Measurements from ENCODE around the gene MED16.
"Not testable (repeated sequence)": the region's sequence is repeated elsewhere in the genome, so short reads cannot be mapped to it uniquely, and the experiment has no call there.

The MED16 gene

GRCh38 chr19:824885-825284 lies 68.1 kb downstream of the MED16 start:
- no peak for DNase-seq
- POLR2A ChIA-PET = no interaction called here
- peaks cover 0 to 39% (median 6%) of the 10 kb centered on the region in 5 experiments for H3K27me3 ChIP-seq (replicated peaks in 2 of 5; ENCODE audit: control insufficient read depth in 4 of 5, insufficient read depth in 5 of 5, low read length in 4 of 5)
- 71% methylated on average over 7 of the region's 15 CpGs for WGBS (ENCODE audit: insufficient coverage)
- H3K36me3 ChIP-seq (ENCODE audit: control insufficient read depth in 4 of 4, insufficient read depth in 4 of 4, low read length in 3 of 4) = no peaks in the 10 kb centered on the region
- CTCF ChIA-PET = no interaction called here
- H3K9me3 ChIP-seq (ENCODE audit: control extremely low read depth in 1 of 5, control insufficient read depth in 4 of 5, insufficient read depth in 2 of 5, low read depth in 1 of 5, low read length in 4 of 5) = no peaks in the 10 kb centered on the region
- peaks cover 0 to 7% (median 6%) of the 10 kb centered on the region in 4 experiments for H3K4me1 ChIP-seq (ENCODE audit: control extremely low read depth in 1 of 4, control insufficient read depth in 4 of 4, insufficient read depth in 4 of 4, low read length in 3 of 4)
- H3K4me3 ChIP-seq (ENCODE audit: control insufficient read depth in 1 of 7, extremely low read depth in 1 of 7, insufficient read depth in 4 of 7, low read depth in 2 of 7, low read length in 6 of 7) = no peak overlapping the region
- no peak overlapping the region for H3K27ac ChIP-seq (ENCODE audit: insufficient read depth in 1 of 2, low read depth in 1 of 2, low read length in 2 of 2, poor library complexity in 1 of 2, severe bottlenecking in 2 of 2)

DNA sequence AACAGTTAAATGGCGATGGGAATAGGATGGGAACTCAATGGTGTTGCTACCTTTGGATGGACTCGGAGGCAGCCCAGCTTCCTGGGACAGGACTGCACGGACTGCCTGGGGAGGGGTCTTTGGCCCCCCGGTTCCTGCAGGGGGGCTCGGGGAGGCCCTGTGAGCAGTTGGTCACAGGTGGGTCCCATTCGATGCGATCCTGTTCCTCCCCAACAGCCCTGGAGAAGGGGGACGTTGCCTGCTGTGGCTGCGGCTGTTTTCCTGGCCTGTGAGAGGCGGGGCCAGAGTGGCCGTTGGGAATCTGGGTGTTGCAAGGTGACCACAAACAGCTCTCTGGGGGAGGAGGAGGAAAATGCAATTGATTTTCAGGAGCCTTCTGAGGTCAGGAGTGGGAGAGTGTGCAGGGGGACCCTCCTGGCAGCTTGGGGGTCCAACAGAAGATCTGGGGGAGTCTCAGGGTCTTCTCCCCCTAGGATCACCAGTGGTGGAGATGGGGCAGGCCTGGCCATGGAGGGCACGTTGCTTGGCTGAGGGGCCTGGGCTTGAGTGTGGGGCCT lies 69.3 kb downstream of the MED16 start:
- DNase-seq = no peak
- ChIA-PET POLR2A (no interaction called here), CTCF (no interaction called here)
- H3K4me1 ChIP-seq (ENCODE audit: control extremely low read depth in 1 of 4, control insufficient read depth in 4 of 4, insufficient read depth in 4 of 4, low read length in 3 of 4) = peaks cover 0 to 7% (median 6%) of the 10 kb centered on the region in 4 experiments
- H3K4me3 ChIP-seq (ENCODE audit: control insufficient read depth in 1 of 7, extremely low read depth in 1 of 7, insufficient read depth in 4 of 7, low read depth in 2 of 7, low read length in 6 of 7) = no peak overlapping the region
- peak overlapping the region in 1 of 2 experiments; percentile 69 for H3K27ac ChIP-seq (ENCODE audit: insufficient read depth in 1 of 2, low read depth in 1 of 2, low read length in 2 of 2, poor library complexity in 1 of 2, severe bottlenecking in 2 of 2)
- peaks cover 0 to 39% (median 6%) of the 10 kb centered on the region in 5 experiments for H3K27me3 ChIP-seq (replicated peaks in 2 of 5; ENCODE audit: control insufficient read depth in 4 of 5, insufficient read depth in 5 of 5, low read length in 4 of 5)
- H3K36me3 ChIP-seq (ENCODE audit: control insufficient read depth in 4 of 4, insufficient read depth in 4 of 4, low read length in 3 of 4) = no peaks in the 10 kb centered on the region
- no peaks in the 10 kb centered on the region for H3K9me3 ChIP-seq (ENCODE audit: control extremely low read depth in 1 of 5, control insufficient read depth in 4 of 5, insufficient read depth in 2 of 5, low read depth in 1 of 5, low read length in 4 of 5)
- 66% methylated on average over 11 of the region's 12 CpGs for WGBS (ENCODE audit: insufficient coverage)

GRCh38 chr19:821825-822503 lies 71.0 kb downstream of the MED16 start, which contains the start of gene PLPPR3:
Gene PLPPR3 (minus strand): TSS chr19:821955. CDS start chr19:821559, 396 bp downstream.
- Histone ChIP-seq H3K36me3 (ENCODE audit: control insufficient read depth in 4 of 4, insufficient read depth in 4 of 4, low read length in 3 of 4) (no peaks in the 10 kb centered on the region), H3K4me1 (ENCODE audit: control extremely low read depth in 1 of 4, control insufficient read depth in 4 of 4, insufficient read depth in 4 of 4, low read length in 3 of 4) (peaks cover 0 to 7% (median 5%) of the 10 kb centered on the region in 4 experiments), H3K27ac (ENCODE audit: insufficient read depth in 1 of 2, low read depth in 1 of 2, low read length in 2 of 2, poor library complexity in 1 of 2, severe bottlenecking in 2 of 2) (no peak within 1 kb of the TSS), H3K9me3 (ENCODE audit: control extremely low read depth in 1 of 5, control insufficient read depth in 4 of 5, insufficient read depth in 2 of 5, low read depth in 1 of 5, low read length in 4 of 5) (no peaks in the 10 kb centered on the region), H3K4me3 (ENCODE audit: control insufficient read depth in 1 of 7, extremely low read depth in 1 of 7, insufficient read depth in 4 of 7, low read depth in 2 of 7, low read length in 6 of 7) (peak within 1 kb of the TSS in 3 of 7 experiments; percentile 15 to 50 (median 36)), H3K27me3 (replicated peaks in 2 of 5; ENCODE audit: control insufficient read depth in 4 of 5, insufficient read depth in 5 of 5, low read length in 4 of 5) (peaks cover 0 to 36% (median 6%) of the 10 kb centered on the region in 5 experiments)
- POLR2A ChIA-PET = no interaction called here
- DNase-seq = no peak
- CTCF ChIA-PET = no interaction called here
- WGBS (ENCODE audit: insufficient coverage) = under 1% methylated on average over 21 of the region's 86 CpGs

DNA sequence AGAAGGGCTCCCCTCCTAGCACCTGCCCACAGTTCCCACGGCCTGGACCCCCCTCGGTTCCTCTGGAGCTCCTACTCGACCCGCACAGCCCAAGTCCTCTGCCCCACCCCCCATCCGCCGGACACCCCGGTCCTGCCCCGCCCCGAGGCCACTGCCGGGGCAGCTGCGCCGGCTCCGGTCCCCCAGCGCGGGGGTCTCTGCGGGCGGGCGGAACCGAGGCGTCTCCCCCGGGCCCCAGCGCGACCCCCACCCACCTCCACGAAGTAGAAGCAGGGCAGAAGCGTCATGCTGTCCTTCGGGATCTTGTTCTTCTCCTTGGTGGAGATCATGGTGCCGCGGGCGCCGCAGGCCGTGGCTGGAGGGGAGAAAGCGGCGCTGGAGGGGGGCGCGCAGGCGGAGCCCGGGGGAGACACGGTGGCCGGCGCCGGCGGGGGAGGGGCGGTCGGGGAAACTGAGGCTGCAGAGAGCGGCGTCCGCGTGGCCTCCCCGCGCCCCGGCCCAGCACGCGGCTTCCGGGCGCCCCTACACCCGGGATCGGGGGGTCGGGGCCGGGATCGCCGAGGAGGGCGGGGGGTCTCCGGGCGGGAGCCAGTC lies 71.7 kb downstream of the MED16 start:
- POLR2A ChIA-PET = no interaction called here
- CTCF ChIA-PET = interaction anchor here (0.6 kb wide), 1 partner anchor 40 kb away, joined by 4 read pairs; no protein-coding TSS in a partner anchor
- Histone ChIP-seq H3K9me3 (ENCODE audit: control extremely low read depth in 1 of 5, control insufficient read depth in 4 of 5, insufficient read depth in 2 of 5, low read depth in 1 of 5, low read length in 4 of 5) (no peaks in the 10 kb centered on the region), H3K4me3 (ENCODE audit: control insufficient read depth in 1 of 7, extremely low read depth in 1 of 7, insufficient read depth in 4 of 7, low read depth in 2 of 7, low read length in 6 of 7) (peak overlapping the region in 3 of 7 experiments; percentile 15 to 50 (median 36)), H3K27ac (ENCODE audit: insufficient read depth in 1 of 2, low read depth in 1 of 2, low read length in 2 of 2, poor library complexity in 1 of 2, severe bottlenecking in 2 of 2) (no peak overlapping the region), H3K4me1 (ENCODE audit: control extremely low read depth in 1 of 4, control insufficient read depth in 4 of 4, insufficient read depth in 4 of 4, low read length in 3 of 4) (peaks cover 0 to 7% (median 5%) of the 10 kb centered on the region in 4 experiments), H3K36me3 (ENCODE audit: control insufficient read depth in 4 of 4, insufficient read depth in 4 of 4, low read length in 3 of 4) (no peaks in the 10 kb centered on the region), H3K27me3 (replicated peaks in 2 of 5; ENCODE audit: control insufficient read depth in 4 of 5, insufficient read depth in 5 of 5, low read length in 4 of 5) (peaks cover 0 to 36% (median 6%) of the 10 kb centered on the region in 5 experiments)
- no peak for DNase-seq
- 0% methylated on average over 31 of the region's 64 CpGs for WGBS (ENCODE audit: insufficient coverage)

DNA sequence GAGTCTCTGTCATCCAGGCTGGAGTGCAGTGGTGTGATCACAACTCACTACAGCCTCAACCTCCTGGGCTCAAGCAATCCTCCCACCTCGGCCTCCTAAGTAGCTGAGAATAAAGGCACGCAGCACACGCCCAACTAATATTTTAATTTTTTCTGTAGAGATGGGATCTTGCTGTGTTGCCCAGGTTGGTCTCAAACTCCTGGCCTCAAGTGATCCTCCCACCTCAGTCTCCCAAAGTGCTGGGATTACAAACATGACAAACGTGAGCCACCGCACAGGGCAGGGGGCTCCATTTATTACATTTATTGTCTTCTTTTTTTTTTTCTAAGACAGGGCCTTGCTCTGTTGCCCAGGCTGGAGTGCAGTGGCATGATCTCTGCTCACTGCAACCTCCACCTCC lies 72.8 kb downstream of the MED16 start:
- peaks cover 0 to 35% (median 6%) of the 10 kb centered on the region in 5 experiments for H3K27me3 ChIP-seq (replicated peaks in 2 of 5; ENCODE audit: control insufficient read depth in 4 of 5, insufficient read depth in 5 of 5, low read length in 4 of 5)
- H3K4me1 ChIP-seq (ENCODE audit: control extremely low read depth in 1 of 4, control insufficient read depth in 4 of 4, insufficient read depth in 4 of 4, low read length in 3 of 4); H3K27ac ChIP-seq (ENCODE audit: insufficient read depth in 1 of 2, low read depth in 1 of 2, low read length in 2 of 2, poor library complexity in 1 of 2, severe bottlenecking in 2 of 2); CTCF ChIA-PET; H3K9me3 ChIP-seq (ENCODE audit: control extremely low read depth in 1 of 5, control insufficient read depth in 4 of 5, insufficient read depth in 2 of 5, low read depth in 1 of 5, low read length in 4 of 5); DNase-seq; H3K36me3 ChIP-seq (ENCODE audit: control insufficient read depth in 4 of 4, insufficient read depth in 4 of 4, low read length in 3 of 4); H3K4me3 ChIP-seq (ENCODE audit: control insufficient read depth in 1 of 7, extremely low read depth in 1 of 7, insufficient read depth in 4 of 7, low read depth in 2 of 7, low read length in 6 of 7): not testable (repeated sequence)
- POLR2A ChIA-PET = interaction anchor here (0.6 kb wide), 1 partner anchor 35 kb away, joined by 3 read pairs; no protein-coding TSS in a partner anchor
- WGBS (ENCODE audit: insufficient coverage) = 90% methylated on average over 2 of the region's 5 CpGs
